ENCODE results near the gene ZNF585A.
"Not testable (repeated sequence)": the region's sequence is repeated elsewhere in the genome, so short reads cannot be mapped to it uniquely, and the experiment has no call there.

DNA sequence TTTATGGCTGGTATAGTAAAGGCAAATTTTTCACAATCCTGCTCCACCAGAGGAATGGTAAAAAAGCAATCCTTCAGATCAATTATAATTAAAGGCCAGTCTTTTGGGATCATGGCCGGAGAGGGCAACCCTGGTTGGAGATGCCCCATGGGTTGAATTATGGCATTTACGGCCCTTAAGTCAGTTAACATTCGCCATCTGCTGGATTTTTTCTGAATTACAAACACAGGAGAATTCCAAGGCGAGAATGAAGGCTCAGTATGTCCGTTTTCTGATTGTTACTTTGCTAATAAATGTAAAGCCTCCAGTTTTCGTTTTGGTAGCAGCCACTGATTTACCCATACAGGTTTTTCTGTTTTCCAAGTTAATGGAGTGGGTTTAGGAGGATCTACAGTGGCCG lies 60.7 kb downstream of the ZNF585A start:
- TF ChIP-seq, protein P1, sequence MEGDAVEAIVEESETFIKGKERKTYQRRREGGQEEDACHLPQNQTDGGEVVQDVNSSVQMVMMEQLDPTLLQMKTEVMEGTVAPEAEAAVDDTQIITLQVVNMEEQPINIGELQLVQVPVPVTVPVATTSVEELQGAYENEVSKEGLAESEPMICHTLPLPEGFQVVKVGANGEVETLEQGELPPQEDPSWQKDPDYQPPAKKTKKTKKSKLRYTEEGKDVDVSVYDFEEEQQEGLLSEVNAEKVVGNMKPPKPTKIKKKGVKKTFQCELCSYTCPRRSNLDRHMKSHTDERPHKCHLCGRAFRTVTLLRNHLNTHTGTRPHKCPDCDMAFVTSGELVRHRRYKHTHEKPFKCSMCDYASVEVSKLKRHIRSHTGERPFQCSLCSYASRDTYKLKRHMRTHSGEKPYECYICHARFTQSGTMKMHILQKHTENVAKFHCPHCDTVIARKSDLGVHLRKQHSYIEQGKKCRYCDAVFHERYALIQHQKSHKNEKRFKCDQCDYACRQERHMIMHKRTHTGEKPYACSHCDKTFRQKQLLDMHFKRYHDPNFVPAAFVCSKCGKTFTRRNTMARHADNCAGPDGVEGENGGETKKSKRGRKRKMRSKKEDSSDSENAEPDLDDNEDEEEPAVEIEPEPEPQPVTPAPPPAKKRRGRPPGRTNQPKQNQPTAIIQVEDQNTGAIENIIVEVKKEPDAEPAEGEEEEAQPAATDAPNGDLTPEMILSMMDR (conservative IDR thresholded peaks at IDR 0.05; ENCODE audit: low read depth, low read length) = peak; percentile 36
- not testable (repeated sequence) for TF ChIP-seq EZH2 (IDR thresholded peaks at IDR 0.05; ENCODE audit: borderline replicate concordance, low read depth, low read length, poor library complexity, severe bottlenecking)
